Neural progenitor cell (in vitro differentiated cells): ENCODE measurements around the gene VSIG10L.

Source experiments
- CTCF ChIP-seq: fragments of 200-600 bp; sonication (generic); IDR thresholded peaks from 2 replicates; pipeline ENCODE4 v1.5.1; 2017; ENCODE audit warnings: antibody characterized with exemption, mild to moderate bottlenecking
- EZH2 ChIP-seq: fragments of 200-600 bp; sonication (generic); IDR thresholded peaks from 2 replicates; pipeline ENCODE4 v1.6.1; 2017; ENCODE audit warnings: antibody characterized with exemption, mild to moderate bottlenecking, moderate library complexity
- EZH2phosphoT487 ChIP-seq: fragments of 200-600 bp; sonication (generic); IDR thresholded peaks from 2 replicates; pipeline ENCODE4 v1.6.1; 2017; ENCODE audit warnings: antibody characterized with exemption

DNA sequence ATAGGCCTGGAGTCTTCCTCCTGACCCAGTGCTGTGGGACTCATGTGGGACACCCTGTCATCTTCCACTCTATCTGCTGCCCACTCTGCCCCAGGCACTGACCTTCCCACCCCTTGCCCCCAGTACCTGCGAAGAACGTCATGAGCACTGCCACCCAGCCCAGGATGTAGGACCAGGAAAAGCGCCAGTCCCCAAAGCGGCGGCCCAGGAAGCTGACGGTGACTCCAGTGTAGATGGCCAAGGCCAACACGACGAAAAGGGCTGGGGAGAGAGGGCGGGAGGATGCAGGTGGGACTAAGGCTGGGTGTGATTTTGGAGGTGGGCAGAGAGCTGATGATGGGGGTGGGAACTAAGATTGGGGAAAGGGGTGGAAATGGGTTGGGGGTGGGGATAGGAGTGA is 38.4 kb upstream of the VSIG10L start:
- TF ChIP-seq EZH2 (no peak), CTCF (no peak), EZH2phosphoT487 (no peak)
